GM12891 (cell line): ENCODE data around the gene PEPD.

Experiments used
- PAX5 ChIP-seq: IDR thresholded peaks from 2 replicates; pipeline ENCODE4 v1.6.1; 2011; ENCODE audit warnings: low read length, moderate library complexity, mild to moderate bottlenecking; ENCODE audit not compliant: insufficient read depth, severe bottlenecking
- POLR2A ChIP-seq: IDR thresholded peaks from 2 replicates; pipeline ENCODE4 v1.6.1; 2011; ENCODE audit warnings: low read depth, low read length, control low read depth
- POLR2AphosphoS5 ChIP-seq: IDR thresholded peaks from 2 replicates; pipeline ENCODE4 v1.6.1; 2011; ENCODE audit warnings: low read depth, low read length, control low read depth
- POU2F2 ChIP-seq: IDR thresholded peaks from 2 replicates; pipeline ENCODE4 v1.6.1; 2011; ENCODE audit warnings: low read depth, mild to moderate bottlenecking, control low read depth, low read length, moderate library complexity
- SPI1 ChIP-seq: IDR thresholded peaks from 2 replicates; pipeline ENCODE4 v1.6.1; 2011; ENCODE audit warnings: low read depth, low read length, control low read depth
- TAF1 ChIP-seq: IDR thresholded peaks from 2 replicates; pipeline ENCODE4 v1.6.1; 2011; ENCODE audit warnings: low read depth, low read length, control low read depth

- no peak for TF ChIP-seq POLR2AphosphoS5
- no peak for TF ChIP-seq POLR2A
- no peak for TF ChIP-seq TAF1
- no peak for TF ChIP-seq POU2F2
- TF ChIP-seq SPI1: no peak
- no peak for TF ChIP-seq PAX5
Measured at GRCh38 chr19:33414667-33415605, 106.7 kb downstream of the PEPD start.
